SIG-M5 treated with dmso at 0.1 percent for 504 hours (cell line): ENCODE results near the gene CMTM7.
A peak's percentile ranks its signal among the peaks of the same experiment; 100 is the strongest.

Experiments
- DNase-seq: peaks from one replicate; lab custom pipeline; 2025; ENCODE audit not compliant: unreplicated experiment; lab: John Stamatoyannopoulos, UW

Gene CMTM7, protein sequence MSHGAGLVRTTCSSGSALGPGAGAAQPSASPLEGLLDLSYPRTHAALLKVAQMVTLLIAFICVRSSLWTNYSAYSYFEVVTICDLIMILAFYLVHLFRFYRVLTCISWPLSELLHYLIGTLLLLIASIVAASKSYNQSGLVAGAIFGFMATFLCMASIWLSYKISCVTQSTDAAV

DNA sequence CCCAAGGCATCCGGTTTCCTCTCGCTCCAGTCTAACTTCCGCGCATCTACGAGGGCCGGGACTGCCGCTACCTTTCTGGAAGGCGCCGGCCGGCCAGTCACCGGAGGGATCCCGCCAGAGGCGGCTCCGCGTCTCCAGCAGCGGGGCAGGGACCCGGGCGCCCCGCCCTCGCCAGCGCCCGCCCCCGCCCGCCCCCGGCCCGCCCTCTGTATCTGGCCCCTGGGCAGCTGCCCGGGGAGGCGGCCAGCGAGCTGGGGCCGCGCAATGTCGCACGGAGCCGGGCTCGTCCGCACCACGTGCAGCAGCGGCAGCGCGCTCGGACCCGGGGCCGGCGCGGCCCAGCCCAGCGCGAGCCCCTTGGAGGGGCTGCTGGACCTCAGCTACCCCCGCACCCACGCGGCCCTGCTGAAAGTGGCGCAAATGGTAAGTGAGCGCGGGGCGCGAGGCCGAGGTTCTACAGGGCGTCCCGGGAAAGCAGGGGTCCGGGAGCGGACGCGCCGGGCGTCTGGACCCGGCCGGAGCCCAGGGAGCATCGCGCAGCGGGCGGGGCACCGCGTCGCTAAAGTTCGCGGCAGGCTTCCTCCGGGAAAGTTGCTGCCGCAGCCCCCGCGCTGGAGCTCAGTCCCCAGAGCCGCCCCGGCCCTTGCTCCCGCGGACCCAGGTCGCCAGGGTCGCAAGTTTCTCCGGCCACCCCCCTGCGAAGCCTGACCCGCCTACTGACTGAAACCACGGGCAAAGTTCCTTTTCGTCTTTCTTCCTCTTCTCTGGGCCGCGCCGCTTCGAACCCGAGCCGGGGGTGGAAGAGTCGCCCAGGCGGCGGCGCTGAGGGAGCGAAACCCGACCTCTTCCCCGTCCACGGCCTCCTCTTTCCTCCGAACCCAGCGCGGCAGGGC is at the start of gene CMTM7:
Gene CMTM7 (plus strand): TSS at position 211 of the 893 bp plus-strand sequence. CDS start 54 bp downstream, at position 265.
- peak; percentile 64 for DNase-seq

DNA sequence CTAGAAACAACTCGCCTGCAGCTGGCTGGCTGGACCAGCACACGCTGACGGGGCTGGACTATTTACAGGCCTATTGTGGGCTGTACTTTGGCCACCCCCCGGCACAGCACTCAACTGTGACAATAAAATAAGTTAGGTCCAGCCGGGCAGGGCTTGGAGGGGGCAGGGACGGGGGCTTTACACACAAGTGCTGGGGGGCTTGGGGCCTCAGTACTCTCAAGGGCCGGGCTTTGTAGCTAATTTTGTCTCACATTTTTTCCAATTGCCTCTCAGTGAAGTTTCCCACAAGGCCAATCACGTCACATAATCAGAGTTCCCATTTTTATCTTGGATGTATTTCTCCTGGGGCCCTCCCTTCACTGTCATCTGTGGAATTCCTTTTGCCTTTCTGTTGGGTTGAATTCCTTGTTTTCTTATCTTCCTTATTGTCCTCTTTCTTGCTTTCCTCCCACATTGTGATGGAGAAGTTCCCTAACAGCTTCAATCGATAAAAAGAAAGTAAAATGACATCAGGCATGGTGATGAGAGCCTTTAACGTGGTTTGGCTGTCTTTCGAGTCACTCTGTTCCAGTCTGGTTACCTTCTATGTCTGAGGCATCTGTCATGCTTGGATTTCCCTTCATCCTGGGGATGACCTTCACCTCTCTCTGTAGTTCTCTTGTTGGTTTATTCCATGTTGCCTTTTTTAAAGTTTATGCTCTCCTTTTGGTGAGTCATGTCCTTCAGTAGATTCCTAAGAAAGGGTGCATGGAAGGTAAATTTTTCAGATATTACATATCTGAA is 44.1 kb upstream of the CMTM7 start:
- no peak for DNase-seq

DNA sequence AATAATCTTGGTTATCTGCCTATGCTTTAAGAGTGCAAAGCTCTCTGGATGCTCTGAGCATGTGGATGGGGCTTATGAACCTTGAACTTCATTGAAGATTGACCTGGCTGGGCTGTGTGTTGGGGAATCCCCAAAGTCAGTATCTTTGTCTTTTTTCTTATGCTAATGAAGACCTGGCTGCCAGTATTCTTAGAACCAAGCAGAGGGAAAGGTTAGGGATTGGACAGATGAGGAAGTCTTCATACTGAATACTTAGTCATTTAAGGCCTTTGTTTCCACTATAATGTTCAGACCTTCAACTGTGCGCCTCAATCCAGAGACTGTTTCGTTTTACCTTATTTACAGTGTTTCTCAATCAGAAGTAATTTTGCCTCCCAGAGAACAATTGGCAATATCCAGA is 42.5 kb upstream of the CMTM7 start:
- no peak for DNase-seq

DNA sequence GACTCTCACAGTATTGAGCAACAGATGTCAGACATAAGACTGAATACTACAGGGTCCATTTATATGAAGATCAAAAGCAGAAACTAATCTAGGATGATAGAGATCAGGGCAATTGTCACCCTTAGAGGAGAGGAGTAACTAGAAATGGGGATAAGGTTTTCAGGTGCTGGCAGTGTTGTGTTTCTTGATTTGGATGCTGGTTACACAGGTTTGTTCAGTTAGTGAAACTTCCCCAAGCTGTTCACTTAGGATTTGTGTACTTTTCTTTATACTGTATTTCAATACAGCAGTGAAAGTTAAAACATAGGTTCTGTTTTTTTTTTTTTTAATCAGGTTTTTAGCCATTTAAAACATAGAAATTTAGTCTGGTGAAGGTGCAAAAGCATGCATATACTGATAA is 39.1 kb upstream of the CMTM7 start:
- DNase-seq, result no peak

DNA sequence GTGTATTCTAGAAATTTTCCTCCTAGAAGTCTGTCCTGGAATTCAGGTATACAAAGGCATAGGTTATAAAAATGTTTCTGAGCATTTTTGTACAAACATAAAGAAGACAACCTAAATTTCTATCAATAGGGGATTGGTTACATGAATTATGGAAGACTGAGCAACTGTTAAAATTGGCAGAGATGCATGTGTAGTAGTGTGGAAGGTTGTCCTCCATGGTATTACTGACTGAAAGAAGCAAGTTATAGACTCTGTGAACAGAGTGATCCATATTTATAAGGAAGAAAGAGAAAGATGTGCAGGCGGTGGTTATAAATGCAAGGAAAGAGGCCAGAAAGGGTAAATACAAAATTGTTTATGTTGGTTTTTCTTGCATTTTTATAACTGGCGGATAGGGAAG is 38.3 kb upstream of the CMTM7 start:
- DNase-seq, result no peak

DNA sequence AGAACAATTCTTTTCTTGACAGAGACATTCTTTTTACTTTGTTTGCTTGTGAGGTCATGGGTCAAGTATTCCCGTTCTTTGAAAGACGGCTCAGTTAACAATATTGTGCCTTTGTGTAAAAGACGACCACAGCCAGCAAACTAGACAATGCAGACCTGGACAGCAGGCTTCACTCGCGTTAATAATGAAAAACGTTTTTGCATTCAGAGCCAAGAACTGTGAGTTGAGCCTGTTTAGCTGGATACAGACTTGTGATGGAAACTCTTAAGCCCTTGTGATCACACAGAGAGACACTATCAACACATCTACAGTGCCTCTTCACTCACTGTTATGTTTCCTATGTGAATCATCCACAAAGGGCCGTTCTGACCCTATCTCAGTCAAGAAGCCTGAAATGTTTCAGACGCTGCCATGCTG is 37.3 kb upstream of the CMTM7 start:
- DNase-seq, result no peak

DNA sequence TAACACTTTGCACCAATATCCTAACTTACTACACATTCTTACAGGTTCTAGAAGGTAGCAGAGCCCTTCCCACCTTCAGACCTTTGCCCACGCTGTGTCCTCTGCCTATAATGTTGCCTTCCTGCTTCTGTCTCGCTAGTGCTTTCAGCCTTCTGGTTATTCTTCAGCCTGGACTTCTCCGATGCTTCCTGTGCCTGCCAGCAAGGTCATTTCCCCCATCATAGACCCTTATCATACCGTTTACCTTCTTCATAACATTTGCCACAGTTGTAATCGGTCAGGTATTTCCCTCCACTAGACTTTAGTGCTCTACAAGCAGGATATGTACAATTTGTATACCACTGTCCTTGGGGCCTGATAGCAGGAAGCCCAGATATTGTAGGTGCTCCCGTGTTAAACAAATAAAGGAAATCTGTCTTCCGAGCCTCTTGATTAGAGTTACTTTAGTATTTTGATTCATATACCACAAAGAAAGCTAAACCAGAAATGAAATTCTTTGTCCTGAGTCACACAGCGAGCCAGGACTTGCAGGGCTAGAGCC is 35.8 kb upstream of the CMTM7 start:
- DNase-seq, result no peak

DNA sequence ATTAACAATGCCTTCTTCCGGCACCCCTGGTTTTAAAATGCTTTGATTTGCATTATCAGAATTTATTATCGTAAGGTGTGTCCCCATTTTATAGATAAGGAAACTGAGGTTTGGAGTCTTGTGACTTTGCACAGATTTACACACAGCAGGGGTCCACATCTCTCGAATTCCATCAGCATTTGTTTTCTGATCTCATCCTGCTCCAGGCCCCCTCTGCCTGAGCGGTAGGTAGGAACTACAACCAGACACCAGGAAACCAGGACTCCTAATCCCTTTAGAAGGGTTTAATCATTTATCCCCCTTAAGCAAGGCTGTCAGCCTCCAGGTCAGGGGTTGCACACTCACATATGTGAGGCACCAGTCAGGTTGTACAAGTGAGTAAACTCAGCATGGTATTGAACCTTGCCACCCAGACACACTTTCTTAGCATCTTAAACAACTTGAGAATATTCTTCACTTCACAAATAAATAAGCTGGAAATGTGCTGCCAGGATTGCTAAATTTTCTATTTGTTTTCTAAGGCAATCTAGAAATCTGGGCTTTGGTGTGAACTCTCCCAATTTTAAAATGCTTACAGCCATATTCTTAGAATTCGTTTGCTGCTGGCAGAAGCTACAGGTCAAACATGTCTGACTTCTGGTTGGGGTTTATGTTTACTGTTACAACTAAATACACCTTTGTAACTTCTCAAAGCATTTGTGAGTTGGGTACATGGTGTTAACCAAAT is 31.7 kb upstream of the CMTM7 start:
- no peak for DNase-seq

DNA sequence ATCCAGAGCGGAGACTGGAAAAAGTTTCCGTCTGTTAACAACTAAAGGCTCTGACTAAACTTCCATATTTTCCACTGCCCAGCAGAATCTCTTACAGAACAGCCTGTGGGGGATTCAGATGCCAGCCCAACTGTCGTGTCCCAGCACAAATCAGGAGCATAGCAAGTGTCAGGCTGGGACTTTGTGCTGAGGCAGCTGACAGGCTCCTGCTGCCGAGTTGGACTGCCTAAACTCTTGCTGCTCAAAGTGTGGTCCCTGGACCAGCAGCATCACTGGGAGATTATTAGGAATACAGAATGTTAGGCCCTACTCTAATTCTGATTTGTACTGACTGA is 31.2 kb upstream of the CMTM7 start:
- no peak for DNase-seq

DNA sequence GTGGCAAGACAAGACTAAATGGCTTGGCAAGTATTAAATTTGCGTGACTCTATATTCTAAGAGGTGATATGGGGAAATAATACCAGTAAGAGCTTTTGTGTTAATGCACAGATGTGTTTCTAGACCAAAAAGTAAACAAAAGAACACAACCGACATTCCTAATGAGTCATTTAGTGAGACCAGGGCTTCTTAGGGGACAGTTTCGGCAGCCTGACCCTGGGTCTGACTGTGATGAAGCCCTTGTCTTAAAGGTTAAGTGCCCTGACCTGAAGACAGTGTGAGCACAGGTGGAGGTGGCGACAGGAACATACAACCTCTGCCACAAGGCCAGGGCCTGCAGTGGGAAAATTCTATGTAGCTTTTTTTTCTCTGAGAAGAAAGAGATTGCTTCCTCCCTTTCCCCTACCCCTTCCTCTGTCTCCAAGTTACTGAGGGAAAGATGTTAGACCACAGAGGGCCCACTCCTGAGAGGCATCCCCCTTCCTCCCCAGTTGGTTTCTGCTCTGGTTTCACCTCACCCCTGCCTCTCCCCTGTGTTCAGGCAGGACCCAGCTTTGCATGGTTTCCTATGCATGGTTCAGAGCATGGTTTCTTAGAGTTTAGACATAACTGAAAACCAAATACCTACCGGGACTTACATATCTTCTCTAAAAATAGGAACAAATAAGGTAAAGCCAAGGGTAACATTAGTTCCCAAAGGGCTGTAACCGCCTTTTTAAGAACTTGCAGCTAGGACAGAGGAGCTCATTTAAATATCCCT is 24.8 kb upstream of the CMTM7 start:
- no peak for DNase-seq

DNA sequence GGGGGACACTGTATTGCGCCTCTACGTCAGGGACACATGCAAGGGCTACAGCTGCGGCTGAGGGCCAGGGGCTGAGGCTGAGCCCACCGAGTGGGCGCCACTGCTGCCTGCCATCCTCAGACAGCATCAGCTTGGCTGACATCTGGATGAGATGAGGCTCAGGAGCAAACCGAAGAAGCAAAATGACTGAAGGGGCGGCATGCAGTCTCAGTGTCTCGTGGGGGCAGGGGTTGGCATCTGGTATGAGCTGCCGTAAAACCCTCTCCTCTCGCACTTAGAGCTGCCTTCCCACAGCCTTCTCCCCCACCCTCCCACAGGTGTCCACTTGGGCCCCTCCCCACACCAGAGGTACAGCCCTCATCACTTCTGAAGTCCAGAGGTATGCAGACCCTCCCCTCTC is 24.2 kb upstream of the CMTM7 start:
- no peak for DNase-seq

DNA sequence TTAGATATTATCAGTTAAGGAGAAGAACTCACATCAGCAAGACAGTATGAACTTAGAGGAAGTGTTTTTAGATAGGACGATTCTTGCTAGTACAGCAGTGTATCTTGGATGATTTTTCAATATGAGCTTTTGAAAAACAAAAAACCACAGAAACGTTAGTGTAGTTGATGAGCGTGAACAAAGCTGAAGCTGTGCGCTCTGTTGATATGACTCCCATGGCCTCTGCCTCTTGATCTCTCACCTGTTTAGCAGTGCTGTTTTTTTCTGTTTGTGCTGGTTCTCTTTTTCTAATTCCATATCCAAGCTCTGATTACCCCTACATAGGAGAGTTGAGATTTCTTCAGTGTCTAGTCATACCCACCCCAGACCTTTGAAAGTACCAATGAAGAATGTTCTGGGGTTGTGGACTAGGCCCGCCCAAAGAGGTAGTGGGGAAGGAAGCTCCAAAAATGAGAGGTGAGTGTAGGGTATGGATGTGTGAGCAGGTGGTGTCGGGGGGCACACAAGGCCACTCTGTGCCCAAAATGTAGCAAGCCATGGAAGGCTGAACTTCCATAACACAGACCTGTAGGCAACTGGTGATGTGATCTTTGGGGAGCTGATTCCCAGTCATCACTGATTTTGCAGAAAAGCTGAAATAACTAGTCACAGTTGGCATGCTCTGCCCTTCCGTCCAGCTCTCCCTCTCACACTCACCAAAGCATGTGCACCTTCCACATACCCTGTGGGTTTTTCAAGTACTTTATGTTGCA is 20.0 kb upstream of the CMTM7 start:
- no peak for DNase-seq

DNA sequence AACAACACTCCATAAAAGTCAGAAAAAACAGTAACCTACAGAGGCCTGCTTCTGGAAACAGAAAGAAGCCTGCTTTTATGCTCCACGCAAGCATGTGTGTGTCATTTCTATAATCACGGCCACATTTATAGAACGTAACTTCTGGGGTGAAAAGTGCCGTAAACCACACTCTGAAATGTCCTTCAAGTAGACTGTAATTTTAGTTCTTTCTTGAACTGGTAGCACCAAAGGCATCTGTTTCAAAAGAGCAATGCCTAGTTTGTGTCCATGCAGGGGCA is 19.5 kb upstream of the CMTM7 start:
- DNase-seq, result no peak

DNA sequence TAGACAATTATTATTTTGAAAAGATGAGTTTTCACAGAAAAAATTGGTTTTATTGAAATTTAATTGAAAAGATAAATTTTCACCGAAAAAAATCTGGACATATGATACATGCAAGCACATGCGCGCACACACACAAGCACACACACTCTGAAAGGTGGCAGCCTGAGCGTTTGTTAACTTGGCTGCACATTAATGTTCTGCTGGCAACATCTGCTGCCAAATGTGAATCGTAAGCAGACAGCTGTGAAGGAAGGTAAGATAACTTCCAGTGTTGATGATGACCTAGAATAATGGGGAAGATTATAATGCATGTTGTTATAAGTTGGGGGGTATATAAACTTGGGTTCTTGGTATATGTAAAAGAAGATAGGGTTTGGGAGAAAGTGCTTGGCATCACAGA is 18.4 kb upstream of the CMTM7 start:
- DNase-seq, result no peak

DNA sequence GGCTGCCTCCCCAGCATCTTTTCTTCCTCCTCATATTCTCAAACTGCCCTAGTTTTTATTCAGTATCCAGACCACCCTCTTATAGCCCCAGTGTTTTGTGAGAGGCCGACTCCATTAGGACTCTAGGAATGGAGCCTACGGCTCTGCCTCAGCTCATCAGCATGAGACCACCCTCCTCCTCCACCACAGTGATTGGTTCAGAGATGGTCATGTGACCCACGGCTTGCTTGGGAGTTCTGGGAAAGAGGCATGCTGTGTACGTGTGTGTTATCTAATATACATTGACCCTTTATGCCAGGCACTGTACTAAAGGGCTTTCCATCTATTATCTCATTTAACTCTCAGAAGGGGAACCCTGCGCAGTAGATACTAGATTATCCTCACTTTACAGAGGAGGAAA is 17.8 kb upstream of the CMTM7 start:
- DNase-seq, result no peak

DNA sequence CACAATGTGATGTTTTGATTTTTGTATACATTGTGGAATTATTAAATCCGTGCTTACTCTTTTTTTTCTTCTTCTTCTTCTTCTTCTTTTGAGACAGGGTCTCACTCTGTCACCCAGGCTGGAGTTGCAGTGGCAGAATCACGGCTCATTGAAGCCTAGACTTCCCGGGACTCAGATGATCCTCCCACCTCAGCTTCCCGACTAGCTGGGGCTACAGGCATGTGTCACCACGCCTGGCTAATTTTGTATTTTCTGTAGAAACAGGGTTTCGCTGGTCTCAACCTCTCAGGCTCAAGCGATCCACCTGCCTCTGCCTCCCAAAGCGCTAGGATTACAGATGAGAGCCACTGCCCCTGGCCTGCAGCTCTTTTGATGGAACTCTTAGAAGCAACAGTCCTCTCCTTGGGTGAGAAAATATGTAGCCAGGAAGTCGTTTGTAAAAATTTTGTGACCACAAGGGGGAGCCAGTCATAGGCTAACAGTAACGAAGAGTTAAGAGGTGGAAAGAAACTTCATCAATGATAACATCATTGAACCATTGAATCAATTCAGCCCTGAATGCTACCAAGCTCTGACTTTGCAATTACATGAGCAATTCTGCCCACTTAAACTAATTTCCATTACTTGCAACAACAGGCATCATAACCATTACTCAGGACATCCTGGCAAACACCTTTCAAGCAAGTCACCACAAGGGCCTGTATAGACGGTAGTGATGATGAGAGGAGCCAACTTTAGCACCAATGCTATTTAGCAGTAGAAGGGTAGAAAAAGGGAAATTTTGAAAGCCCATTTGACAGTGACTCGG is 16.7 kb upstream of the CMTM7 start:
- DNase-seq, result peak; percentile 71

DNA sequence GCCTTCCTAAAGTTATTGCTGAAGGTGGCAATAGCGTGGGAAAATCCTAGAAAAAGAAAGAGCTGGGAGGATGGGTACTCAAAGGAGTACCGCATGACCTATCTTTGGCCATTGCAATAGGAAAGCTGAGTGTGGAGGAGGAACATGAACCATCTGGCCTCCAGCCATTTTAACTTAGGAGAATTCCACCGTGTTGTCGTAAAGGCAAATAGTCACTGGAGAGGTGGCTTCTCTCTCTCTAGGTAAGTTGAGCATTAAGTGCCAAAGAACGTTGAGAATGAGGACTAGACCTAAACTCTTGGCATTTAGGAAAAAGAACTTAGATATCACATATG is 16.1 kb upstream of the CMTM7 start:
- no peak for DNase-seq

DNA sequence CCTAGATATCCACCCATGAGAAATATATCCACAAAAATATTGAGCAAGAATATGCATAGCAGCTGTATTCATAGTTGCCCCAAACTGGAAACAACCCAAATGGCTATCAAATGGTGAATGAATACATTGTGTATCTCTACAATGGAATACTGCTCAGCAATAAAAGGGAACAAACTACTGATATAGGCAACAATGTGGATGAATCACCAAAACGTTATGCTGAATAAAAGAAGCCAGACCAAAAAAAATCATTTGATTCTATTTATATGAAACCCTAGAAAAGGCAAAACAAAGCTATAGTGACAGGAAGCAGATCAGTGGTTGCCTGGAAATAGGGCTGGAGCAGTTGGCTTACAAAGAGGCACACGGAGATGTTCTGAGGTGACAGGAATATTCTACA is 15.5 kb upstream of the CMTM7 start:
- no peak for DNase-seq

DNA sequence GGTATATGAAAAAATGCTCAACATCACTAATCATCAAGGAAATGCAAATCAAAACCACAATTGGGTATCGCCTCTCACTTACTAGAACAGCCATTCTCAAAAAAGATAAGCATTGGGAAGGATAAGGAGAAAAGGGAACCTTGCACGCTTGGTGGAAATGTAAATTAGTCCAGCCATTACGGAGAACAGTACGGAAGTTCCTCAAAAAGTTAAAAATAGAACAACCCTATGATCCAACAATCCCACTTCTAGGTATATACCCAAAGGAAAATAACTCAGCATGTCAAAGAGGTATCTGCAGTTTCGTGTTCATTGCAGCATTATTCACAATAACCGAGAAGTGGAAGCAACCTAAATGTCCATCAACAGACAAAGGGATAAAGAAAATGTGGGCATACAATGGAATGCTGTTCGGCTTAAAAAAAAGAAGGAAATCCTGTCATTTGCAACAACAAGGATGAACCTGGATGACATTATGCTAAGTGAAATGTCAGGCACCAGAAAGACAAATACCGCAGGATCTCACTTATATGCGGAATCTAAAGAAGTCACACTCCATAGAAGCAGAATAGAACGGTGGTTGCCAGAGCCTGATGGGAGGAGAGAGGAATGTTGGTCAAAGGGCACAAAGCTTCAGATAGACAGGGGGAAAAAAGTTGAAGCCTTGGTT is 11.7 kb upstream of the CMTM7 start:
- DNase-seq, result no peak
